GM18858 (cell line): ENCODE results near the gene SLC8A2.

Experiments
- ATAC-seq: cut with Tn5 transposase; IDR thresholded peaks from one replicate; pipeline ENCODE4 v1.9.1; 2021; ENCODE audit not compliant: unreplicated experiment

The SLC8A2 gene

GRCh38 chr19:47464675-47465419 is 6.8 kb downstream of the SLC8A2 start:
- no peak for ATAC-seq

- no peak for ATAC-seq
These were observed 9.8 kb downstream of the SLC8A2 start for GRCh38 chr19:47461876-47462275.

- ATAC-seq: no peak
These were observed 12.2 kb downstream of the SLC8A2 start for GRCh38 chr19:47459477-47459876.

- no peak for ATAC-seq
These were observed 13.0 kb downstream of the SLC8A2 start for GRCh38 chr19:47458672-47459071.

GRCh38 chr19:47456721-47457474 is 14.8 kb downstream of the SLC8A2 start:
- ATAC-seq: no peak

- ATAC-seq: no peak
These were observed 21.2 kb downstream of the SLC8A2 start for GRCh38 chr19:47450478-47450877.

GRCh38 chr19:47448360-47448727 is 23.3 kb downstream of the SLC8A2 start:
- no peak for ATAC-seq

- ATAC-seq: no peak
These were observed 24.0 kb downstream of the SLC8A2 start for GRCh38 chr19:47447470-47448359.

- ATAC-seq: no peak
These were observed 24.9 kb downstream of the SLC8A2 start for GRCh38 chr19:47446534-47447469.

GRCh38 chr19:47445937-47446402 is 25.7 kb downstream of the SLC8A2 start:
- ATAC-seq: no peak

GRCh38 chr19:47445527-47445926 is 26.2 kb downstream of the SLC8A2 start:
- ATAC-seq: no peak

- no peak for ATAC-seq
These were observed 27.3 kb downstream of the SLC8A2 start for GRCh38 chr19:47444388-47444821.

GRCh38 chr19:47443331-47443730 is 28.4 kb downstream of the SLC8A2 start:
- no peak for ATAC-seq

- ATAC-seq: no peak
These were observed 32.9 kb downstream of the SLC8A2 start for GRCh38 chr19:47438793-47439220.

GRCh38 chr19:47437500-47437899 is 34.2 kb downstream of the SLC8A2 start:
- no peak for ATAC-seq

- ATAC-seq: no peak
These were observed 34.8 kb downstream of the SLC8A2 start for GRCh38 chr19:47436712-47437401.

GRCh38 chr19:47435883-47436417 is 35.7 kb downstream of the SLC8A2 start:
- no peak for ATAC-seq

GRCh38 chr19:47435196-47435595 is 36.5 kb downstream of the SLC8A2 start:
- ATAC-seq: no peak

GRCh38 chr19:47434088-47434487 is 37.6 kb downstream of the SLC8A2 start:
- ATAC-seq: no peak
